ENCODE results near the gene SERPINA5. TPM values are rescaled to one million over a fixed set of nuclear protein-coding genes. Genes with fewer than 3 reads are reported as not detected.

SERPINA5 gene
- total and polyA plus RNA-seq, 7 experiments from 2014 or later: not detected

- Histone ChIP-seq H3K4me3 (ENCODE audit: low read length) (no peak overlapping the region), H3K27me3 (ENCODE audit: control insufficient read depth in 2 of 2, insufficient read depth in 2 of 2, low read length in 2 of 2) (no peaks in the 10 kb centered on the region), H3K4me1 (ENCODE audit: control insufficient read depth in 2 of 2, insufficient read depth in 2 of 2, low read length in 2 of 2) (no peaks in the 10 kb centered on the region), H3K36me3 (ENCODE audit: control insufficient read depth in 2 of 3, insufficient read depth in 3 of 3, low read length in 3 of 3) (no peaks in the 10 kb centered on the region), H3K27ac (ENCODE audit: low read depth, low read length) (no peak overlapping the region), H3K9me3 (ENCODE audit: control insufficient read depth in 2 of 3, low read length in 3 of 3) (no peaks in the 10 kb centered on the region)
- H3K9me3 Mint-ChIP-seq: peaks cover 0 to 2% (median 0%) of the 10 kb centered on the region in 11 donors
- no peak overlapping the region for H3K4me3 Mint-ChIP-seq
- POLR2A ChIA-PET: no interaction called here
- H3K4me1 Mint-ChIP-seq: no peaks in the 10 kb centered on the region
- H3K27me3 Mint-ChIP-seq: peaks cover 0 to 27% (median 16%) of the 10 kb centered on the region in 5 donors
- CTCF ChIA-PET: no interaction called here
- H3K36me3 Mint-ChIP-seq: no peaks in the 10 kb centered on the region
- no peak for DNase-seq
- intact Hi-C loops (cut with micrococcal nuclease): no loop called here
- no peak for ATAC-seq
- no peak overlapping the region for H3K27ac Mint-ChIP-seq
Observed at GRCh38 chr14:94628578-94628977, 47.4 kb downstream of the SERPINA5 start.

GRCh38 chr14:94630396-94630795 is 49.2 kb downstream of the SERPINA5 start:
- Histone ChIP-seq H3K27ac (ENCODE audit: low read depth, low read length) (no peak overlapping the region), H3K4me3 (ENCODE audit: low read length) (no peak overlapping the region), H3K9me3 (ENCODE audit: control insufficient read depth in 2 of 3, low read length in 3 of 3) (no peaks in the 10 kb centered on the region), H3K36me3 (ENCODE audit: control insufficient read depth in 2 of 3, insufficient read depth in 3 of 3, low read length in 3 of 3) (no peaks in the 10 kb centered on the region), H3K4me1 (ENCODE audit: control insufficient read depth in 2 of 2, insufficient read depth in 2 of 2, low read length in 2 of 2) (no peaks in the 10 kb centered on the region), H3K27me3 (ENCODE audit: control insufficient read depth in 2 of 2, insufficient read depth in 2 of 2, low read length in 2 of 2) (no peaks in the 10 kb centered on the region)
- DNase-seq (no peak), ATAC-seq (no peak)
- CTCF ChIA-PET: no interaction called here
- no peaks in the 10 kb centered on the region for H3K4me1 Mint-ChIP-seq
- POLR2A ChIA-PET: no interaction called here
- H3K9me3 Mint-ChIP-seq: peaks cover 0 to 2% (median 0%) of the 10 kb centered on the region in 11 donors
- peaks cover 0 to 38% (median 24%) of the 10 kb centered on the region in 5 donors for H3K27me3 Mint-ChIP-seq
- intact Hi-C loops (cut with micrococcal nuclease): no loop called here
- no peak overlapping the region for H3K27ac Mint-ChIP-seq
- no peak overlapping the region for H3K4me3 Mint-ChIP-seq
- H3K36me3 Mint-ChIP-seq: no peaks in the 10 kb centered on the region

- DNase-seq: no peak
- H3K27me3 Mint-ChIP-seq: peaks cover 0 to 38% (median 24%) of the 10 kb centered on the region in 5 donors
- POLR2A ChIA-PET: no interaction called here
Observed at GRCh38 chr14:94631050-94631449, 49.8 kb downstream of the SERPINA5 start.

GRCh38 chr14:94631536-94632304 is 50.5 kb downstream of the SERPINA5 start:
- H3K27ac ChIP-seq (ENCODE audit: low read depth, low read length): no peak overlapping the region
- Mint-ChIP-seq H3K9me3 (peaks cover 0 to 2% (median 0%) of the 10 kb centered on the region in 11 donors), H3K36me3 (no peaks in the 10 kb centered on the region), H3K4me1 (no peaks in the 10 kb centered on the region), H3K27ac (no peak overlapping the region), H3K27me3 (peaks cover 0 to 38% (median 24%) of the 10 kb centered on the region in 5 donors), H3K4me3 (no peak overlapping the region)
- H3K4me3 ChIP-seq (ENCODE audit: low read length): no peak overlapping the region
- ChIA-PET POLR2A (no interaction called here), CTCF (no interaction called here)
- H3K9me3 ChIP-seq (ENCODE audit: control insufficient read depth in 2 of 3, low read length in 3 of 3): no peaks in the 10 kb centered on the region
- no peaks in the 10 kb centered on the region for H3K4me1 ChIP-seq (ENCODE audit: control insufficient read depth in 2 of 2, insufficient read depth in 2 of 2, low read length in 2 of 2)
- ATAC-seq (no peak), DNase-seq (no peak)
- no peaks in the 10 kb centered on the region for H3K27me3 ChIP-seq (ENCODE audit: control insufficient read depth in 2 of 2, insufficient read depth in 2 of 2, low read length in 2 of 2)
- H3K36me3 ChIP-seq (ENCODE audit: control insufficient read depth in 2 of 3, insufficient read depth in 3 of 3, low read length in 3 of 3): no peaks in the 10 kb centered on the region
- intact Hi-C loops (cut with micrococcal nuclease): no loop called here

More at GRCh38 chr14:94631050-94631449, 49.8 kb downstream of the SERPINA5 start:
- no peak for ATAC-seq
- H3K9me3 Mint-ChIP-seq: peaks cover 0 to 2% (median 0%) of the 10 kb centered on the region in 11 donors
- Histone ChIP-seq H3K4me3 (ENCODE audit: low read length) (no peak overlapping the region), H3K4me1 (ENCODE audit: control insufficient read depth in 2 of 2, insufficient read depth in 2 of 2, low read length in 2 of 2) (no peaks in the 10 kb centered on the region), H3K36me3 (ENCODE audit: control insufficient read depth in 2 of 3, insufficient read depth in 3 of 3, low read length in 3 of 3) (no peaks in the 10 kb centered on the region), H3K27me3 (ENCODE audit: control insufficient read depth in 2 of 2, insufficient read depth in 2 of 2, low read length in 2 of 2) (no peaks in the 10 kb centered on the region), H3K27ac (ENCODE audit: low read depth, low read length) (no peak overlapping the region), H3K9me3 (ENCODE audit: control insufficient read depth in 2 of 3, low read length in 3 of 3) (no peaks in the 10 kb centered on the region)
- H3K27ac Mint-ChIP-seq: no peak overlapping the region
- H3K4me1 Mint-ChIP-seq: no peaks in the 10 kb centered on the region
- intact Hi-C loops (cut with micrococcal nuclease): no loop called here
- H3K36me3 Mint-ChIP-seq: no peaks in the 10 kb centered on the region
- CTCF ChIA-PET: no interaction called here
- H3K4me3 Mint-ChIP-seq: no peak overlapping the region

- Histone ChIP-seq H3K36me3 (ENCODE audit: control insufficient read depth in 2 of 3, insufficient read depth in 3 of 3, low read length in 3 of 3) (no peaks in the 10 kb centered on the region), H3K27ac (ENCODE audit: low read depth, low read length) (no peak overlapping the region), H3K4me3 (ENCODE audit: low read length) (no peak overlapping the region), H3K27me3 (ENCODE audit: control insufficient read depth in 2 of 2, insufficient read depth in 2 of 2, low read length in 2 of 2) (no peaks in the 10 kb centered on the region), H3K4me1 (ENCODE audit: control insufficient read depth in 2 of 2, insufficient read depth in 2 of 2, low read length in 2 of 2) (no peaks in the 10 kb centered on the region), H3K9me3 (ENCODE audit: control insufficient read depth in 2 of 3, low read length in 3 of 3) (no peaks in the 10 kb centered on the region)
- intact Hi-C loops (cut with micrococcal nuclease): no loop called here
- ChIA-PET CTCF (no interaction called here), POLR2A (no interaction called here)
- Mint-ChIP-seq H3K4me3 (no peak overlapping the region), H3K27me3 (peaks cover 0 to 35% (median 21%) of the 10 kb centered on the region in 5 donors), H3K27ac (no peak overlapping the region), H3K9me3 (peaks cover 0 to 2% (median 0%) of the 10 kb centered on the region in 11 donors), H3K4me1 (no peaks in the 10 kb centered on the region), H3K36me3 (no peaks in the 10 kb centered on the region)
- no peak for DNase-seq
- no peak for ATAC-seq
Observed at GRCh38 chr14:94632305-94632590, 51.0 kb downstream of the SERPINA5 start.

- Mint-ChIP-seq H3K9me3 (peaks cover 0 to 2% (median 0%) of the 10 kb centered on the region in 11 donors), H3K36me3 (no peaks in the 10 kb centered on the region), H3K4me3 (no peak overlapping the region), H3K4me1 (no peaks in the 10 kb centered on the region), H3K27ac (no peak overlapping the region), H3K27me3 (peaks cover 0 to 31% (median 19%) of the 10 kb centered on the region in 5 donors)
- Histone ChIP-seq H3K27me3 (ENCODE audit: control insufficient read depth in 2 of 2, insufficient read depth in 2 of 2, low read length in 2 of 2) (no peaks in the 10 kb centered on the region), H3K27ac (ENCODE audit: low read depth, low read length) (no peak overlapping the region), H3K9me3 (ENCODE audit: control insufficient read depth in 2 of 3, low read length in 3 of 3) (no peaks in the 10 kb centered on the region), H3K4me1 (ENCODE audit: control insufficient read depth in 2 of 2, insufficient read depth in 2 of 2, low read length in 2 of 2) (no peaks in the 10 kb centered on the region), H3K4me3 (ENCODE audit: low read length) (no peak overlapping the region), H3K36me3 (ENCODE audit: control insufficient read depth in 2 of 3, insufficient read depth in 3 of 3, low read length in 3 of 3) (no peaks in the 10 kb centered on the region)
- DNase-seq (no peak), ATAC-seq (no peak)
- intact Hi-C loops (cut with micrococcal nuclease): no loop called here
- CTCF ChIA-PET: no interaction called here
- POLR2A ChIA-PET: no interaction called here
Observed at GRCh38 chr14:94633121-94633520, 51.9 kb downstream of the SERPINA5 start.

- H3K4me3 Mint-ChIP-seq: no peak overlapping the region
- Histone ChIP-seq H3K27me3 (ENCODE audit: control insufficient read depth in 2 of 2, insufficient read depth in 2 of 2, low read length in 2 of 2) (no peaks in the 10 kb centered on the region), H3K9me3 (ENCODE audit: control insufficient read depth in 2 of 3, low read length in 3 of 3) (no peaks in the 10 kb centered on the region), H3K36me3 (ENCODE audit: control insufficient read depth in 2 of 3, insufficient read depth in 3 of 3, low read length in 3 of 3) (no peaks in the 10 kb centered on the region), H3K27ac (ENCODE audit: low read depth, low read length) (no peak overlapping the region), H3K4me1 (ENCODE audit: control insufficient read depth in 2 of 2, insufficient read depth in 2 of 2, low read length in 2 of 2) (no peaks in the 10 kb centered on the region), H3K4me3 (ENCODE audit: low read length) (no peak overlapping the region)
- H3K27me3 Mint-ChIP-seq: peaks cover 0 to 24% (median 16%) of the 10 kb centered on the region in 5 donors
- peaks cover 0 to 3% (median 0%) of the 10 kb centered on the region in 11 donors for H3K9me3 Mint-ChIP-seq
- ChIA-PET CTCF (no interaction called here), POLR2A (no interaction called here)
- H3K36me3 Mint-ChIP-seq: no peaks in the 10 kb centered on the region
- intact Hi-C loops (cut with micrococcal nuclease): no loop called here
- DNase-seq: no peak
- H3K27ac Mint-ChIP-seq: no peak overlapping the region
- peaks cover 0 to 5% (median 0%) of the 10 kb centered on the region in 7 donors for H3K4me1 Mint-ChIP-seq
- ATAC-seq: no peak
Observed at GRCh38 chr14:94635154-94635553, 53.9 kb downstream of the SERPINA5 start.
